HepG2 (cell line): Measurements from ENCODE around the gene RHBDL1. TPM values are rescaled to one million over a fixed set of nuclear protein-coding genes. Genes with fewer than 3 reads are reported as not detected.

Source experiments
- ARNT ChIP-seq: fragments of 450-650 bp; IDR thresholded peaks from 2 replicates; pipeline ENCODE4 v1.6.1; 2017
- BRD4 ChIP-seq: sonication (generic); formaldehyde crosslinking; IDR thresholded peaks from 2 replicates; pipeline ENCODE4 v1.4.0; 2020; ENCODE audit warnings: missing genetic modification reagents
- CHCHD3 ChIP-seq: sonication (generic); formaldehyde crosslinking; IDR thresholded peaks from 2 replicates; pipeline ENCODE4 v1.8.0; 2022; ENCODE audit warnings: mild to moderate bottlenecking, missing genetic modification reagents, moderate library complexity
- NFKBIZ ChIP-seq: IDR thresholded peaks from 2 replicates; pipeline ENCODE4 v1.6.1; 2018; ENCODE audit warnings: missing genetic modification reagents, missing compliant biosample characterization
- NR3C1 ChIP-seq: sonication (generic); formaldehyde crosslinking; IDR thresholded peaks from 2 replicates; pipeline ENCODE4 v1.4.0; 2020; ENCODE audit warnings: missing genetic modification reagents
- PTBP1 ChIP-seq: fragments of 200-400 bp; formaldehyde crosslinking; IDR thresholded peaks from 2 replicates; pipeline ENCODE4 v1.6.1; 2018; ENCODE audit warnings: low read length, low read depth; ENCODE audit not compliant: poor library complexity, severe bottlenecking
- TAF1 ChIP-seq: sonication (generic); formaldehyde crosslinking; IDR thresholded peaks from 2 replicates; pipeline ENCODE4 v1.4.0; 2020; ENCODE audit warnings: missing genetic modification reagents
- ZNF160 ChIP-seq: sonication (generic); formaldehyde crosslinking; IDR thresholded peaks from 2 replicates; pipeline ENCODE4 v1.8.0; 2022; ENCODE audit warnings: mild to moderate bottlenecking, inconsistent platforms, missing genetic modification reagents
- ZNF678 ChIP-seq: sonication (generic); formaldehyde crosslinking; IDR thresholded peaks from 2 replicates; pipeline ENCODE4 v1.4.0; 2020; ENCODE audit warnings: mild to moderate bottlenecking, missing genetic modification reagents
- ZNF713 ChIP-seq: sonication (generic); formaldehyde crosslinking; IDR thresholded peaks from 2 replicates; pipeline ENCODE4 v1.4.0; 2020; ENCODE audit warnings: mild to moderate bottlenecking, missing genetic modification reagents
- polyA plus RNA-seq, 8 experiments: library from polyadenylated mRNA; depleted of rRNA in 3 of 8; stranded (reverse) in 7 of 8; unstranded in 1 of 8; fragments of >200 nt; fragmentation: Illumina TruSeq in 4 of 8; extraction: Trizol in 4 of 8; gene quantifications; 2 replicates each; pipeline versions ENCODE4 v1.2.1 to v1.2.3, GENCODE V29; 2011 to 2016; ENCODE audit warnings: low read depth in 4 of 8, missing spikeins in 1 of 8, mixed read lengths in 1 of 8; ENCODE audit not compliant: insufficient read depth in 1 of 8
- total RNA-seq, 5 experiments: library from RNA; depleted of rRNA; stranded (reverse); fragments of >200 nt; fragmentation: Illumina TruSeq; extraction: Trizol; gene quantifications; 2 replicates each; pipeline ENCODE4 v1.2.3, GENCODE V29; 2016; ENCODE audit warnings: low read depth in 1 of 5
- TF ChIP-seq, protein P1 (sequence below): sonication (generic); formaldehyde crosslinking; IDR thresholded peaks from 2 replicates; pipeline ENCODE4 v1.5.1; 2020; ENCODE audit warnings: missing genetic modification reagents, mild to moderate bottlenecking, borderline replicate concordance
- TF ChIP-seq, protein P2 (sequence below): sonication (generic); formaldehyde crosslinking; IDR thresholded peaks from 2 replicates; pipeline ENCODE4 v1.5.0; 2020; ENCODE audit warnings: mild to moderate bottlenecking, missing genetic modification reagents, borderline replicate concordance
- TF ChIP-seq, protein P3 (sequence below): sonication (generic); formaldehyde crosslinking; IDR thresholded peaks from 2 replicates; pipeline ENCODE4 v1.5.1; 2020; ENCODE audit warnings: missing genetic modification reagents, mild to moderate bottlenecking, borderline replicate concordance
- TF ChIP-seq, protein P4 (sequence below): sonication (generic); formaldehyde crosslinking; IDR thresholded peaks from 2 replicates; pipeline ENCODE4 v1.8.1; 2023; ENCODE audit warnings: mild to moderate bottlenecking, missing genetic modification reagents, borderline replicate concordance
- TF ChIP-seq, protein P5 (sequence below): sonication (generic); formaldehyde crosslinking; conservative IDR thresholded peaks from 2 replicates; pipeline ENCODE4 v1.4.0; 2020; ENCODE audit warnings: missing genetic modification reagents

The RHBDL1 gene
- total and polyA plus RNA-seq, 2 of the 13 experiments (the other 11 are each of a cell fraction or from before 2014, with no cell fraction given), result 1.8 to 3.8 TPM

DNA sequence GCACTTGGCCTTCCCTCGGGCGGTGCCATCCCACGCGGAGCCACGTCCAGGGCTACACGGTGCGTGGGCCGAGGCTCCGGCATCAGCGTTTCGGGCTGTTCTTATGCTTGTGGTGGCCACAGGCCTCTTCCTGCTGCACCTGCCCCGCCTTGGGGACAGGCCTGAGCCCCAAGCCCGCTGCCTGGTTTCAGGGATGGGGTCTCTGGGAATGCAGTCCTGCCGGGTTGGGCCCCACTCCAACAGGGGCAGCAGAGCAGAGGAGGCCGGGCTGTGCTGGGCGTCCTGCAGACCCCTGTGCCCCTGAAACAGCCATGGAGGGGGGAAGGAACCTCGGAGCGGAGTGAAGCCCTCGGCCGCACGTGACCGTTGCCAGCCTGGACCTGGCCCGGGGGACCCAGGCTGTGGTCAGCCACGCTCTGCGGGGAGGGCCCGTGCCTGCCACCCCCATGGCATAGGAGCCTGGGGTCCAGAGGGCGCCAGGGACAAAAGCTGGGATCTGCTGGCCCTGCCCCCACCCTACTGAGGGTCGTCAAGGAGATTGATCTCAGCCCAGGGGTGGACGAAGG, 45.1 kb upstream of the RHBDL1 start (continued):
- TF ChIP-seq, protein P1, sequence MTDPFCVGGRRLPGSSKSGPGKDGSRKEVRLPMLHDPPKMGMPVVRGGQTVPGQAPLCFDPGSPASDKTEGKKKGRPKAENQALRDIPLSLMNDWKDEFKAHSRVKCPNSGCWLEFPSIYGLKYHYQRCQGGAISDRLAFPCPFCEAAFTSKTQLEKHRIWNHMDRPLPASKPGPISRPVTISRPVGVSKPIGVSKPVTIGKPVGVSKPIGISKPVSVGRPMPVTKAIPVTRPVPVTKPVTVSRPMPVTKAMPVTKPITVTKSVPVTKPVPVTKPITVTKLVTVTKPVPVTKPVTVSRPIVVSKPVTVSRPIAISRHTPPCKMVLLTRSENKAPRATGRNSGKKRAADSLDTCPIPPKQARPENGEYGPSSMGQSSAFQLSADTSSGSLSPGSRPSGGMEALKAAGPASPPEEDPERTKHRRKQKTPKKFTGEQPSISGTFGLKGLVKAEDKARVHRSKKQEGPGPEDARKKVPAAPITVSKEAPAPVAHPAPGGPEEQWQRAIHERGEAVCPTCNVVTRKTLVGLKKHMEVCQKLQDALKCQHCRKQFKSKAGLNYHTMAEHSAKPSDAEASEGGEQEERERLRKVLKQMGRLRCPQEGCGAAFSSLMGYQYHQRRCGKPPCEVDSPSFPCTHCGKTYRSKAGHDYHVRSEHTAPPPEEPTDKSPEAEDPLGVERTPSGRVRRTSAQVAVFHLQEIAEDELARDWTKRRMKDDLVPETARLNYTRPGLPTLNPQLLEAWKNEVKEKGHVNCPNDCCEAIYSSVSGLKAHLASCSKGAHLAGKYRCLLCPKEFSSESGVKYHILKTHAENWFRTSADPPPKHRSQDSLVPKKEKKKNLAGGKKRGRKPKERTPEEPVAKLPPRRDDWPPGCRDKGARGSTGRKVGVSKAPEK (CRISPR knock-in tag), result no peak
- TF ChIP-seq ARNT (no peak), TAF1 (CRISPR knock-in tag) (no peak; the same call in 1 of the 2 replicates), BRD4 (peak; percentile 72; the same call in 1 of the 2 replicates), CHCHD3 (CRISPR knock-in tag) (no peak), ZNF678 (CRISPR knock-in tag) (0 out of 2 replicates have a peak, but pooled peaks have one; percentile 26), ZNF160 (CRISPR knock-in tag) (0 out of 2 replicates have a peak, but pooled peaks have one; percentile 23), NFKBIZ (CRISPR knock-in tag) (no peak), PTBP1 (no peak), NR3C1 (CRISPR knock-in tag) (no peak), ZNF713 (CRISPR knock-in tag) (no peak)
- TF ChIP-seq, protein P2, sequence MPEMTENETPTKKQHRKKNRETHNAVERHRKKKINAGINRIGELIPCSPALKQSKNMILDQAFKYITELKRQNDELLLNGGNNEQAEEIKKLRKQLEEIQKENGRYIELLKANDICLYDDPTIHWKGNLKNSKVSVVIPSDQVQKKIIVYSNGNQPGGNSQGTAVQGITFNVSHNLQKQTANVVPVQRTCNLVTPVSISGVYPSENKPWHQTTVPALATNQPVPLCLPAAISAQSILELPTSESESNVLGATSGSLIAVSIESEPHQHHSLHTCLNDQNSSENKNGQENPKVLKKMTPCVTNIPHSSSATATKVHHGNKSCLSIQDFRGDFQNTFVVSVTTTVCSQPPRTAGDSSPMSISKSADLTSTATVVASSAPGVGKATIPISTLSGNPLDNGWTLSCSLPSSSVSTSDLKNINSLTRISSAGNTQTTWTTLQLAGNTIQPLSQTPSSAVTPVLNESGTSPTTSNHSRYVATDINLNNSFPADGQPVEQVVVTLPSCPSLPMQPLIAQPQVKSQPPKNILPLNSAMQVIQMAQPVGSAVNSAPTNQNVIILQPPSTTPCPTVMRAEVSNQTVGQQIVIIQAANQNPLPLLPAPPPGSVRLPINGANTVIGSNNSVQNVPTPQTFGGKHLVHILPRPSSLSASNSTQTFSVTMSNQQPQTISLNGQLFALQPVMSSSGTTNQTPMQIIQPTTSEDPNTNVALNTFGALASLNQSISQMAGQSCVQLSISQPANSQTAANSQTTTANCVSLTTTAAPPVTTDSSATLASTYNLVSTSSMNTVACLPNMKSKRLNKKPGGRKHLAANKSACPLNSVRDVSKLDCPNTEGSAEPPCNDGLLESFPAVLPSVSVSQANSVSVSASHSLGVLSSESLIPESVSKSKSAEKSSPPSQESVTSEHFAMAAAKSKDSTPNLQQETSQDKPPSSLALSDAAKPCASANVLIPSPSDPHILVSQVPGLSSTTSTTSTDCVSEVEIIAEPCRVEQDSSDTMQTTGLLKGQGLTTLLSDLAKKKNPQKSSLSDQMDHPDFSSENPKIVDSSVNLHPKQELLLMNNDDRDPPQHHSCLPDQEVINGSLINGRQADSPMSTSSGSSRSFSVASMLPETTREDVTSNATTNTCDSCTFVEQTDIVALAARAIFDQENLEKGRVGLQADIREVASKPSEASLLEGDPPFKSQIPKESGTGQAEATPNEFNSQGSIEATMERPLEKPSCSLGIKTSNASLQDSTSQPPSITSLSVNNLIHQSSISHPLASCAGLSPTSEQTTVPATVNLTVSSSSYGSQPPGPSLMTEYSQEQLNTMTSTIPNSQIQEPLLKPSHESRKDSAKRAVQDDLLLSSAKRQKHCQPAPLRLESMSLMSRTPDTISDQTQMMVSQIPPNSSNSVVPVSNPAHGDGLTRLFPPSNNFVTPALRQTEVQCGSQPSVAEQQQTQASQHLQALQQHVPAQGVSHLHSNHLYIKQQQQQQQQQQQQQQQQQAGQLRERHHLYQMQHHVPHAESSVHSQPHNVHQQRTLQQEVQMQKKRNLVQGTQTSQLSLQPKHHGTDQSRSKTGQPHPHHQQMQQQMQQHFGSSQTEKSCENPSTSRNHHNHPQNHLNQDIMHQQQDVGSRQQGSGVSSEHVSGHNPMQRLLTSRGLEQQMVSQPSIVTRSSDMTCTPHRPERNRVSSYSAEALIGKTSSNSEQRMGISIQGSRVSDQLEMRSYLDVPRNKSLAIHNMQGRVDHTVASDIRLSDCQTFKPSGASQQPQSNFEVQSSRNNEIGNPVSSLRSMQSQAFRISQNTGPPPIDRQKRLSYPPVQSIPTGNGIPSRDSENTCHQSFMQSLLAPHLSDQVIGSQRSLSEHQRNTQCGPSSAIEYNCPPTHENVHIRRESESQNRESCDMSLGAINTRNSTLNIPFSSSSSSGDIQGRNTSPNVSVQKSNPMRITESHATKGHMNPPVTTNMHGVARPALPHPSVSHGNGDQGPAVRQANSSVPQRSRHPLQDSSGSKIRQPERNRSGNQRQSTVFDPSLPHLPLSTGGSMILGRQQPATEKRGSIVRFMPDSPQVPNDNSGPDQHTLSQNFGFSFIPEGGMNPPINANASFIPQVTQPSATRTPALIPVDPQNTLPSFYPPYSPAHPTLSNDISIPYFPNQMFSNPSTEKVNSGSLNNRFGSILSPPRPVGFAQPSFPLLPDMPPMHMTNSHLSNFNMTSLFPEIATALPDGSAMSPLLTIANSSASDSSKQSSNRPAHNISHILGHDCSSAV (CRISPR knock-in tag), result no peak
- TF ChIP-seq, protein P3, sequence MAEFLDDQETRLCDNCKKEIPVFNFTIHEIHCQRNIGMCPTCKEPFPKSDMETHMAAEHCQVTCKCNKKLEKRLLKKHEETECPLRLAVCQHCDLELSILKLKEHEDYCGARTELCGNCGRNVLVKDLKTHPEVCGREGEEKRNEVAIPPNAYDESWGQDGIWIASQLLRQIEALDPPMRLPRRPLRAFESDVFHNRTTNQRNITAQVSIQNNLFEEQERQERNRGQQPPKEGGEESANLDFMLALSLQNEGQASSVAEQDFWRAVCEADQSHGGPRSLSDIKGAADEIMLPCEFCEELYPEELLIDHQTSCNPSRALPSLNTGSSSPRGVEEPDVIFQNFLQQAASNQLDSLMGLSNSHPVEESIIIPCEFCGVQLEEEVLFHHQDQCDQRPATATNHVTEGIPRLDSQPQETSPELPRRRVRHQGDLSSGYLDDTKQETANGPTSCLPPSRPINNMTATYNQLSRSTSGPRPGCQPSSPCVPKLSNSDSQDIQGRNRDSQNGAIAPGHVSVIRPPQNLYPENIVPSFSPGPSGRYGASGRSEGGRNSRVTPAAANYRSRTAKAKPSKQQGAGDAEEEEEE (CRISPR knock-in tag), result no peak
- TF ChIP-seq, protein P4, sequence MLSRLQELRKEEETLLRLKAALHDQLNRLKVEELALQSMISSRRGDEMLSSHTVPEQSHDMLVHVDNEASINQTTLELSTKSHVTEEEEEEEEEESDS, result no peak
- TF ChIP-seq, protein P5, sequence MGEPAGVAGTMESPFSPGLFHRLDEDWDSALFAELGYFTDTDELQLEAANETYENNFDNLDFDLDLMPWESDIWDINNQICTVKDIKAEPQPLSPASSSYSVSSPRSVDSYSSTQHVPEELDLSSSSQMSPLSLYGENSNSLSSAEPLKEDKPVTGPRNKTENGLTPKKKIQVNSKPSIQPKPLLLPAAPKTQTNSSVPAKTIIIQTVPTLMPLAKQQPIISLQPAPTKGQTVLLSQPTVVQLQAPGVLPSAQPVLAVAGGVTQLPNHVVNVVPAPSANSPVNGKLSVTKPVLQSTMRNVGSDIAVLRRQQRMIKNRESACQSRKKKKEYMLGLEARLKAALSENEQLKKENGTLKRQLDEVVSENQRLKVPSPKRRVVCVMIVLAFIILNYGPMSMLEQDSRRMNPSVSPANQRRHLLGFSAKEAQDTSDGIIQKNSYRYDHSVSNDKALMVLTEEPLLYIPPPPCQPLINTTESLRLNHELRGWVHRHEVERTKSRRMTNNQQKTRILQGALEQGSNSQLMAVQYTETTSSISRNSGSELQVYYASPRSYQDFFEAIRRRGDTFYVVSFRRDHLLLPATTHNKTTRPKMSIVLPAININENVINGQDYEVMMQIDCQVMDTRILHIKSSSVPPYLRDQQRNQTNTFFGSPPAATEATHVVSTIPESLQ, result no peak
